Suprapubic skin (tissue), 4 donors: ENCODE results near the gene TOGARAM1. TPM values are rescaled to one million over a fixed set of nuclear protein-coding genes. Genes with fewer than 3 reads are reported as not detected.

Source experiments
- DNase-seq, 2 donors: peaks; one replicate each; pipeline ENCODE4 v3.0.0-alpha.2; 2019; ENCODE audit warnings: low spot score in 2 of 2
- H3K27ac ChIP-seq: fragments of 200-600 bp; sonication (generic); one replicate; pipeline ENCODE4 v1.5.1; 2019
- H3K27me3 ChIP-seq: fragments of 200-600 bp; sonication (generic); one replicate; pipeline ENCODE4 v1.5.1; 2019
- H3K36me3 ChIP-seq: fragments of 200-600 bp; sonication (generic); one replicate; pipeline ENCODE4 v1.5.1; 2019
- H3K4me1 ChIP-seq: fragments of 200-600 bp; sonication (generic); one replicate; pipeline ENCODE4 v1.5.1; 2019
- H3K4me3 ChIP-seq: fragments of 200-600 bp; sonication (generic); one replicate; pipeline ENCODE4 v1.5.1; 2019; ENCODE audit warnings: mild to moderate bottlenecking
- H3K9me3 ChIP-seq: fragments of 200-600 bp; sonication (generic); one replicate; pipeline ENCODE4 v1.5.1; 2019
- CTCF ChIP-seq, 2 donors: fragments of 200-600 bp in 1 of 2; fragments of 450-650 bp in 1 of 2; sonication (generic) in 1 of 2; IDR thresholded peaks; one replicate each; pipeline ENCODE4 v1.5.1; 2016 to 2019; ENCODE audit warnings: antibody characterized with exemption in 2 of 2, mild to moderate bottlenecking in 1 of 2, moderate library complexity in 1 of 2
- EP300 ChIP-seq: sonication (generic); formaldehyde crosslinking; IDR thresholded peaks from one replicate; pipeline ENCODE4 v1.6.1; 2017; ENCODE audit warnings: antibody characterized with exemption
- POLR2A ChIP-seq, 2 donors: fragments of 450-650 bp; IDR thresholded peaks; one replicate each; pipeline ENCODE4 v1.6.1; 2017; ENCODE audit warnings: antibody characterized with exemption in 2 of 2, mild to moderate bottlenecking in 2 of 2, moderate library complexity in 2 of 2
- POLR2AphosphoS5 ChIP-seq, 3 donors: sonication (generic); formaldehyde crosslinking; IDR thresholded peaks; one replicate each; pipeline ENCODE4 v1.6.1; 2017; ENCODE audit warnings: antibody characterized with exemption in 3 of 3
- WGBS: methylation state at CpG from one replicate; pipeline ENCODE4 v1.1.5; 2018; 5-methylcytosine and 5-hydroxymethylcytosine counted together
- total RNA-seq, 4 donors: library from RNA; depleted of rRNA; stranded (reverse); fragments of >200 nt; gene quantifications; one replicate each; pipeline ENCODE4 v1.1.0, GENCODE V29; 2016

Gene TOGARAM1
- total RNA-seq, 4 donors from 2014 or later = 12.5 to 24.3 (median 14.2) TPM

GRCh38 chr14:44940211-44940610 is 21.8 kb upstream of the TOGARAM1 start:
- Histone ChIP-seq H3K27me3 (no peaks in the 10 kb centered on the region), H3K4me1 (no peaks in the 10 kb centered on the region), H3K4me3 (no peak overlapping the region), H3K9me3 (no peaks in the 10 kb centered on the region), H3K27ac (no peak overlapping the region), H3K36me3 (peaks cover 43% of the 10 kb centered on the region)
- DNase-seq = no peak
- TF ChIP-seq POLR2AphosphoS5 (IDR thresholded peaks at IDR 0.05) = no peak
- TF ChIP-seq CTCF (IDR thresholded peaks at IDR 0.05) = no peak
- TF ChIP-seq EP300 = no peak
- TF ChIP-seq POLR2A (IDR thresholded peaks at IDR 0.05) = no peak

DNA sequence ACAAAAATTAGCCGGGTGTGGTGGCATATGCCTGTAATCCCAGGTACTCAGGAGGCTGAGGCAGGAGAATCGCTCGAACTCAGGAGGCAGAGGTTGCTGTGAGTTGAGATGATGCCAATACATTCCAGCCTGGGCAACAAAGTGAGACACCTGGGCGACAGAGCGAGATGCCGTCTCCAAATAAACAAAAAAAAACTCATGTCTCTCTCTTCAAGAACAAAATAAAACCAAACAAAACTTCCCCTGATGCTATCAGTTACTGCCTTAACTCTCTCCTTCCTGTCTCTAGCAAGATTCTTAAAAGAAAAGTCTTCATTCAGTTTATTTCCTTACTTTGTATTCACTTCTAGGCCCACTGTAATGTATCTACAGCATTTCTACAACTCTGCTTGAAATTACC is 21.0 kb upstream of the TOGARAM1 start:
- 95% methylated on average over 6 of the region's 6 CpGs for WGBS
- H3K36me3 ChIP-seq = peaks cover 48% of the 10 kb centered on the region

DNA sequence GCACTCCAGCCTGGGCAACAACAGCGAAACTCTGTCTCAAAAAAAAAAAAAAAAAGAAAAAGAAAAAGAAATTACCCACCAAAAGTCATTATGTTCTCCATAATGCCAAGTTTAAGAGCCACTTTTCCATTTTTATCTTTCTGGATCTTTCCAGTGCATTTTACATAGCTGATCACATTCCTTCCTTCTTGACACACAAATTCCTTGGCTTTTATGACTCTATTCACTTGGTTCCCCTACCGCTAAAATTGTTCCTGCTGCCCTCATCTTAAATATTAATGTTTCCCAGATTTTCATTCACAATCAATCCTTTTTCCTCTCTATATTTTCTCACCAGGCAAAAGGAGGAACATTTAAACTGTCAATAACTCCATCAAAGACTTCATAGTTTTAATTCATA is 20.4 kb upstream of the TOGARAM1 start:
- no peak for DNase-seq
- no peak overlapping the region for H3K4me3 ChIP-seq
- no peak overlapping the region for H3K27ac ChIP-seq
- H3K27me3 ChIP-seq = no peaks in the 10 kb centered on the region
- WGBS = 81% methylated on average over 2 of the region's 2 CpGs
- no peaks in the 10 kb centered on the region for H3K4me1 ChIP-seq
- peaks cover 45% of the 10 kb centered on the region for H3K36me3 ChIP-seq
- no peaks in the 10 kb centered on the region for H3K9me3 ChIP-seq
- TF ChIP-seq POLR2AphosphoS5 (IDR thresholded peaks at IDR 0.05) = no peak
- no peak for TF ChIP-seq POLR2A (IDR thresholded peaks at IDR 0.05)
- TF ChIP-seq EP300 = no peak
- TF ChIP-seq CTCF (IDR thresholded peaks at IDR 0.05) = no peak

More for the DNA sequence above, 21.0 kb upstream of the TOGARAM1 start:
- no peak for DNase-seq
- no peaks in the 10 kb centered on the region for H3K27me3 ChIP-seq
- H3K9me3 ChIP-seq = no peaks in the 10 kb centered on the region
- H3K27ac ChIP-seq = no peak overlapping the region
- H3K4me3 ChIP-seq = no peak overlapping the region
- no peaks in the 10 kb centered on the region for H3K4me1 ChIP-seq
- no peak for TF ChIP-seq POLR2AphosphoS5 (IDR thresholded peaks at IDR 0.05)
- TF ChIP-seq CTCF (IDR thresholded peaks at IDR 0.05) = no peak
- TF ChIP-seq POLR2A (IDR thresholded peaks at IDR 0.05) = no peak
- TF ChIP-seq EP300 = no peak

- no peak overlapping the region for H3K27ac ChIP-seq
- 94% methylated on average over 1 of the region's 1 CpG for WGBS
- H3K4me1 ChIP-seq = no peaks in the 10 kb centered on the region
- no peak overlapping the region for H3K4me3 ChIP-seq
- H3K36me3 ChIP-seq = peaks cover 38% of the 10 kb centered on the region
- H3K27me3 ChIP-seq = no peaks in the 10 kb centered on the region
- H3K9me3 ChIP-seq = no peaks in the 10 kb centered on the region
- TF ChIP-seq POLR2A (IDR thresholded peaks at IDR 0.05) = no peak
- no peak for TF ChIP-seq CTCF (IDR thresholded peaks at IDR 0.05)
- TF ChIP-seq EP300 = no peak
- TF ChIP-seq POLR2AphosphoS5 (IDR thresholded peaks at IDR 0.05) = no peak
- no peak for DNase-seq
Measured at GRCh38 chr14:44942436-44942835, 19.6 kb upstream of the TOGARAM1 start.

DNA sequence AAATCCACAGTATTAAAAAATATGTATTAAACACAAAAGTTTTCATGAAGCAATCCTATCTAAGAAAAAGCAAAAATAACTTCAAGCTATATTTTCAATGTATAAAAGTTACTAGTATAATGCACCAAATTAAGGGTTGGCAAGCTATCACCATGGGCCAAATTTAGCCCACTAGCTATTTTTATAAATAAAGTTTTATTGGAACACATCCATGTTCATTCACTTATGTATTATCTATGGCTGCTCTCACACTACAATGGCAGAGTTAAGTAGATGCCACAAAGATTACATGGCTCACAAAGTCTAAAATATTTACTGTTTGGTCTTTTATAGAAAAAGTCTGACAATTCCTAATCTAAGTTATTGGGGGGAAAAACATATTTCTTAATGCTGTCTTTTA is 17.9 kb upstream of the TOGARAM1 start:
- Histone ChIP-seq H3K27ac (no peak overlapping the region), H3K4me1 (no peaks in the 10 kb centered on the region), H3K4me3 (no peak overlapping the region), H3K36me3 (peaks cover 33% of the 10 kb centered on the region), H3K9me3 (no peaks in the 10 kb centered on the region), H3K27me3 (no peaks in the 10 kb centered on the region)
- no peak for DNase-seq
- TF ChIP-seq POLR2AphosphoS5 (IDR thresholded peaks at IDR 0.05) (no peak), POLR2A (IDR thresholded peaks at IDR 0.05) (no peak), EP300 (no peak), CTCF (IDR thresholded peaks at IDR 0.05) (no peak)
